NCI-H1436 (cell line): ENCODE data around the gene ACOX1.
A peak's percentile ranks its signal among the peaks of the same experiment; 100 is the strongest.

Source experiments
- DNase-seq: peaks from one replicate; lab custom pipeline; 2025; lab: John Stamatoyannopoulos, UW

ACOX1 gene

DNA sequence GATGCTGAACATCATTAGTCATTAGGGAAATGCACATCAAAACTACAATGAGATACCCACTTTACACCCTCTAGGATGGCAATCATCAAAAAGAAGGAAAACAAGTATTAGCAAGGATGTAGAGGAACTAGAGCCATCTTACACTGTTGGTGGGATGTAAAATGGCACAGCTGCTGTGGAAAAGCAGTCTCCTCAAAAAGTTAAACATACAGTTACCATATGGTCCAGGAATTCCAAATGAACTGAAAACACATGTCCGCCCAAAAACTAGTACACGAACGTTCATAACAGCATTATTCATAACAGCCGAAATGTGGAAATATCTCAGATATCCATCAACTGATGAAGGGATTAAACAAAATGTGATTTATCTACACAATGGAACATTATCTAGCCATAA, 45.2 kb downstream of the ACOX1 start:
- DNase-seq: no peak

DNA sequence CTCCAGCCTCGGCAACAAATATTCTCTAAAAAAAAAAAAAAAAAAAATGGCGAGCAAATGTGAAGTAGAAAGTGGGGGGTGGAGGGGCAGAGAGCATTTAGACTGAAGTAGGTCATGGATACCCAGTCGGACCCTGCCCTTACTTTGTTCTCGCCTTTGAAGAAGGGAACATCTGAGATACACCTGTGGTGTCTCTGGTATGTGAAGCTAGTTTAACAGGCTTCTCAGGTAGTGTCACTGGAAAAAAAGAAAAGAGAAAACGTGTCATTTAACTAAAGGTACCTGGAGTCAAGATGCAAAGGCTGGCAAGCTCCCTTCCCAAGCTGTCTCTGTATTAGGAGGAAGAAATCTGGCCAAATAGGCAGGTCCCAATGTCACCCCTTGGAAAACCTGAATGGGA, 46.1 kb downstream of the ACOX1 start:
- DNase-seq: no peak

DNA sequence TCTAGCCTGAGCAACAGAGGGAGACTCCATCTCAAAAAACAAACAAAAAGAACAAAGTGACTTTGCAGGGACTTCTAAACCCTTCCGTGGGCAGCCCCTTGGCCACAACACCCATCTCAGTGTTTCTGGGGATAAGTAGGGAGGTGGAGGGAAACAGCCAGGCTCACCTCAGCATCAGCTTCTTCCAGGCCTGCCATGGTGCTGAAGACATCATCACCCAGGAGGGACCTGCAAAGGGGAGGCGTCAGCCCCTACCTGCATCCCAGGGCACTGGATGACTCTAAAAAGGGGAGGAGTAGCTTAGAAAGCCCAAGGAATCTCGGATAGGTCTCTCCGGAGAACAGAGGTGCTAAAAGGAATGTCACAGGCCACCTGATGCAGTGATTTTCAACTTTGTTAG, 47.9 kb downstream of the ACOX1 start:
- DNase-seq: no peak

DNA sequence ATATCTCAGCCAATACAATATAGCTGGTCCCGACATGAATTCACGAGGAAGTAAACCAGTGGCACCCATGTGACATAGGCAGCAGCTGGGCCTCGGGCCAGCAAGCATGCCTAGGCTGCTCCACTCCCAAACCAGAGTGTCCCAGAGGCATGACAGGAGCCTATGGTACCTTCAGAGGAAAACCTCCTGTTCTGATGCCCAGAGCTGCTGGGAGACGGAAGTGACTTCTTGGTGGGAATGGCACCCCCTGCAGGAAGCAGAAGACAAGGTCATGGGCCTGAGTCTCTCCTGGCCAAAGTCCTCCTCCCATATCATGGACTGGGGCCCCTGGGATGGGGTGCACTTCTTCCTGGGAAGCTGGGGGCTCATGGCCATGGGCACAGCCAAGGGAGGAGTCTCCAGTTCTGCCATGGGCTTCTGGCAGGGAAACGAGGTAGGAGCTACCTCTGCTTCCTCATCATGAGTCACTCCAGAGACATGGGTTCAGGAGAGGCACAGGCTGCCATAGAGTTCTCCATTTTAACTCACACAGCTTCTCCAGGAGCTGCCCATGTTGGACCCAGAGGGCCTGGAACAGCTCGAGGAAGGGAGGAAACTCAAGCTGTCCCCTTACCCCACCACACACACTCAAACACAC, 51.6 kb downstream of the ACOX1 start:
- DNase-seq: peak; percentile 28

DNA sequence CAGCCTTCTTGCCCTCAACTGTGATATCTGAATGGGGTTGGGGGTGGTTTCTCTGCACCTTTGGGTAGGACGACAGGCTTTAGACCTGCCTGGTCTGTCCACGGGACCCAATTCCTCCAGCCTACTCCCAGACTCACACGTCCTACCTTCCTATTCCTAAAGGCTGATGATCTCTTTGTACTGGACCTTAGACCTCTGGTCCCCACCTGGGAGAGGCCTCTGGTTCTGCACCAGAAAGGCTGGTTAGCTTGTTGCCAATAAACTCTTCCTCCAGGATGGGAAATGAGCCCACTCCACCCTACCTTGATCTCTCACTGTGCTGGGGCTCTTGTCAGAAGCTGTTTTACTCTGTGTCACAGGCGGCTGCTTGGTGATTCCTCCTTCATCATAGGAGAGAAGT, 52.5 kb downstream of the ACOX1 start:
- DNase-seq: no peak

DNA sequence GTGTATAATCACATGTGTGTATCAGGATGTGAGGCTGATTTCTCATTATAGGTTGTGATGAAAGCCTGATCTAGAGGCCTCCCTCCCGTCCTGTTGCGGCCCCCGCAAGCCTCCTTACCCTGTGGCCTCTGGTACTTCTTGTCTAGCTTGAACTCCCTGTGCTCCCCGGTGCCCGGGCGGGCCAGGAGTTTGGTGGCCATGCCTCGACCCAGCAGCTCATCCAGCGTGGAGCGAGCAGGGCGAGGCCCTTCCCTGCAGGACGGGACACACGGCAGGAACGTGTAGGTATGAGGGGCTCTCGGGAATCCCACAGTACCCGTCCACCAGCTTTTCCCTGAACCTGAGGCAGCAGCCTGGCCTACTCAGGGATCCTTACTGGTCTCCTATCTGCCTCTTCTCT, 53.1 kb downstream of the ACOX1 start:
- no peak for DNase-seq

DNA sequence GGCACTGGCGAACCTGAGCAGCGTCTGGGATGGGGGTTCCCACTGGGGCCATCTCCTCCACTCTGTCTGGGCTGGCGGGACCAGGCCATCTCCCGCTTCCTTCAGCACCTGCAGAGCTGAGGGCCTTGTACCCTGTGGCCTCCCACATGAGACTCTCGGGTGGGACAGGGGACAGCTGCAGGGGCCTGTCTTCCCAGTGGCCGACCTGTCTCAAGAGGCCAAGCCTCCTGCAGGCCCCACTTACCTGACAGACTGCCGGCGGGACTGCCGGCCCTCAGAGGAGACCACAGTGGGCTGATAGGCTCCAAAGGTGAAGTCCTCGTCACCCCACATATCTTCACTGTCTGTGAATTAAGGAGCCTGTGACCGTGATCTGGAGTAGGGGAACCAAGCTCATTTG, 53.9 kb downstream of the ACOX1 start:
- DNase-seq: no peak

DNA sequence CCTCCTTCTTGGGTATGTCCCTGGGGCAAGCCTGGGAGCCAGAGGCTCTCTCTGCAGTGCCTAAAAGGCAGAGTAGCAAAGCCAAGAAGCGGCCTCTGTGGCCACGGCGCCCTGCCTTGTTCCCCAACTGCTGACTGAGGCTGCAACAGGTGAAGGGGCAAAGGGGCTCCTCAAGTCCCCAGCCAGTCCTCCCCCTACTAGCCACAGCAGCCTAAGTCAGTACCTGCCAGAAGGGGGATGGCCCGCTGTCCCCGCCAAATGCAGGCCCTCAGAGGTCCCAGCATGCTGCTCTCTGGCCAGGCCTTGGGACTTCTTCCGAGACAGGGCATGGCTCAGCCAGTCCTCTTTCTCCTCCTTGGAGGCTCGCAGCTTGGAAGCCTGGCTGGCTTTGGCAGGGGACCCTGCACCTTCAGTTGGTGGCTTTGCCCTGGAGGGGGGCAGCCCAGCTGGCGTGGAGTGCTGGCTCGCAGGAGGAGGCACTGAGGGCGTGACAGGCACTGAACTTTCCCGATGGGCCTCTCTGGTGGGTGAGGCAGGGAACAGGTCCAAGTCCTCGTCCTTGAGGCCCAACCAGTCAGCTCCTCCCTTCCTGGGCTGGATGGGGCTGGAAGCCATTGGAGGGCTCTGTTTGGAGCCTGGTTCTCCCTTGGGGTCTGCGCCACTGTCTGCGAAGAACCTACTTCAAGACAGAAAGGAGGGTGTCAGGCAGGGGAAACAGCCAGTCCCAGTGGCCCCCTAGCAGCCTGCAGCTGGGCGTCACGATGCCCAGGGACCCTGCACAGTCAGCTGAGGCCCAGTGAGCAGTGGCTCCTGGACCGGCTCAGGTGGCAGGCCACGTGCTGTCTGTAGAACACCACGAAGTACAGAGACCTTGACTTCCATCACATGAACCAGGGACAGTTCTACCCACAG, 55.7 kb downstream of the ACOX1 start:
- no peak for DNase-seq

DNA sequence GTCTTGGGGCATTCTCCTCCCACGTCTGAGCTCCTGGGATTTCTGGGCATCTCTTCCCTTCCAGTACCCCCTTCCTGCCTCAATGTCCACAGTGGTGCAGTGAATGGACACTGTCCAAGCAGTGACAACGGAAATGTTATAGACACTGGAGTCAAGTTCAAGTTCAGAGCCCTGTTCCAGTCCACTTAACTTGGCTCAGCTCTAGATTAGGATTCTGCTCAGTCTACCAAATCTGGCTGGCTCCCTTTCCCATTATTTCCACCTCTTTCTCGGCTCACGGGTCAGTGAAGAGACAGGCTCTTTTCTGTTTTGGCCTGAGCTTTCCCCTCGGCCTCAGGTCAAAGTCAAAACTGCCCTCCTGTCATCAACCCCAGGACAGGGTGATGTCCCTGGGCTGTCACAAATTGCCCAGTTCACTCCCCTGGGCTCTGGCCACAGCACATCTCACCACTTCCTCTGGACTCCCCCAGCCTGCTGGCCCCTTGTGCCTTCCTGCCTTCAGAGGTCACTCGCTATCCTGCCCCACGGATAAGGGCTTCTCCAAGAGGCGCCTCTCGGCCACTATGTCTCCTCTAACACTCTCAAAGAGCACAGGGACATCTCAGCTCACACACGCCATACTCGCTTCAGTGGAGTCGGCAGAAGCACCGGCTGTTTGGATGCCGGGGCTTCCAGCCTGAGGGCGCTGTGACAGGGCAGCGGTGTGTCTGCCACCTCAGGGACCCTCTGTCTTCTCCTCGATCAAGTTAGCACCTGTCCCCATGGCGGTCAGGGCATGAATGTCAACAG, 56.6 kb downstream of the ACOX1 start:
- no peak for DNase-seq

DNA sequence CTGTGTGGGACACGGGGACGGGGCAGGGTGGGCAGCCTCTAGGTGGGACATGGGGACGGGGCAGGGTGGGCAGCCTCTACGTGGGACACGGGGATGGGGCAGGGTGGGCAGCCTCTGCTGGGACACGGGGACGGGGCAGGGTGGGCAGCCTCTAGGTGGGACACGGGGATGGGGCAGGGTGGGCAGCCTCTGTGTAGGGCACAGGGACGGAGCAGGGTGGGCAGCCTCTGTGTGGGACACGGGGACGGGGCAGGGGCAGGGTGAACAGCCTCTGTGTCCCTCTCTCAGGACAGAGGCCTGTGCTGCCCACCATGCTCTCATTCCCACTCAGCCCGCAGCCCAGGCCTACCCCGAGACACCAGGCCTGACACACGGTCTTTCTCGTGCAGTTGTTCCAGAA, 57.4 kb downstream of the ACOX1 start:
- DNase-seq: no peak

DNA sequence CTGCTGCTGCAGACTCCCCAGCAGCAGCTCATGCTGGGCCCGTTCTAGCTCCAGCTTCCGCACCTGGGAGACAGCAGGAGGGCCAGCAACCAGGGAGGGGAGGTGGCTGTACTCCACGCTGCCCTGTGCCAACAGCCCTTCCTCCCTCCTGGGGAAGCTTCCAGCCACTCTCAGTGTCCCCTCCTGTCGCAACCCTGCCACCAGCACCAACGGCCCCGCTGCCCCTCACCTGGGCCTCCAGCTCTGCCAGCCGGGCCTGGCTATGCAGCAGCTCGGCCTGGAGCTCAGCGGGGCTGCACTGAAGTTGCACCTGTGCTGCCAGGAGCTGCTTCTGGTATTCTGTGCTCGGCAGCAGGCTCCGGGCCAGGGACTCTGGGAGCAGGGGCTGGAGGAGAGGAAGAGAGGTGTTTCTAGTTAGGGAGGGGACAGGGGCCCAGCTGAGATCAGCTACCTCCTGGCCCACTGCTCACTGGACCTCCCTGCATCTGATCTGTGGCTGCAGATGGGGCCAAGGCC, 58.9 kb downstream of the ACOX1 start:
- DNase-seq: no peak

DNA sequence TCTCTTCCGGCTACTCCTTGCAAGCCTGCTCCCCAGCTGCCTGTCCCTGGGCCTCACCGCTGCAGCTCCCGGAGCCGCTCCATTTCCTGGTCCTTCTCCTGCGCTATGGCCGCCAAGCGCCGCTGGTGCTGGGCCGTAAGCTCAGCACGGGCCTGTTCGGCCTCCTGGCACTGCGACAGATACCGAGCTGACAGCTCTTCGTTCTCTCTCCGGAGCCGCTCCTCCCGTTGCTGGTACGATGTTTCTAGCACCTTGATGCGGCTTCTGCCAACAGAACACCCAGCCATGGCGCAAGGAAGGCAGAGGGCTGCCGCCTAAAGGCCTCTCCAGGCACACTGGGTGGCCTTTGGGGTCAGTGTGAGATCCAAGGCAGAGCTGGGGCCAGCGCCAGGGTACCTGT, 59.4 kb downstream of the ACOX1 start:
- DNase-seq: no peak

DNA sequence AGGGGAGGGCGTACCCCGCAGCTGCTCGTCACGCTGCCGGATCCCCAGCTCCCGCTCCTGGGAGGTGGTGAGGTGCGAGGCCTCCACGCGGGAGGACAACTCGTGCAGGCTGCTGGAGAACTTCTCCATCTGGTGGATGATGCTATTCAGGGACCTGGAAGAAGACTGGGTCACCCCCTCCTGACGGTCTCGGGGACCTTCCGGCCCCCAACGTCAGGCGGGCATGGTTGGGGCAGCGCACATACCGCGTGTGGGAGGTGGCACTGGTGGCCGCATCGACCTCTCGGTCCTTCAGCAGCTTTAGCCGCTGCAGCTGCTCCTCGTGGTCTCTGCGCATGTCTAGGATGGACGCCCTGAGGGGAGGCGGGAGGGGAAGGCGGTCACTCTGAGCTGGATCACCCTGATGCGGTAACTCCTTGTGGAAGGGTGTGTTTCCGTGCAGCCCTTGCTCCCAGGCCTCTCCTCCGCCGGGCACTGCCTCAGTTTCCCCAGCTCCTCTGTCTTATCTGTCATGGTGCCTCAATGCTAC, 61.0 kb downstream of the ACOX1 start:
- DNase-seq: no peak

DNA sequence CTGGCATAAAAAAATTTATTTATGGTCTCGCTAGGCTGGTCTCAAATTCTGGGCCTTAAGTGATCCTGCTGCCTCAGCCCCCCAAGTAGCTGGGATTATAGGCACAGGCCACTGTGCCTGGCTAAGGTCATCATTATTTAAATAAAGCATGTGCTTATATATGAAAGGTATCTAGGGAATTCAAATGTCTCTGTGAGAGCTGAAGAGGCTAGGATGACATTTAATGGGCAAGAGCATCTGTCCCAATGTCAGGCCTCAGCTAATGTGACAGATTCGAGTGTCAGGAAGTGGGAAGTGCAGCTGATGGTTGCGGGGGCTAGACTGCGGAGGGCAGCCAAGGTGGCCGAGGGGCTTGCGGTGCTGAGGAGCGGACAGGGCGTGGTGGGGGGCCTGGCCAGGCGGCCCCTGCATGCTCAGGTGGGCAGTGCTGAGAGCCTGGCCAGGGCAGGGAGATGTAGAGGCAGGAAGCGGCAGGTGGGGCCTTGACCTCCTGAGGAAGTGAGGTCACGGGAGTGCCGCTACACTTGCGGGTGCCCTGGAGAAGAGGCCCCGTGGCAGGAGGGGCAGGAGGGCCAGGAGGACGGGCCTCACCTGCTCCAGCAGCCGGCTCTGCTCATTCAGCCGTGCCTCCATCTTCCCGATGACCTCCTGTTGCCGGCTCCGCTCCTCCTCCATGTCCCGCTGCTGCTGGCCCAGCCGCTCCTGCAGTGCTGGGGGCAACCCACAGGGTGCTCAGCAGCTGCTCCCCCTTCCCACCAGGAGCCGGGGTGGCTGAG, 61.6 kb downstream of the ACOX1 start:
- no peak for DNase-seq

DNA sequence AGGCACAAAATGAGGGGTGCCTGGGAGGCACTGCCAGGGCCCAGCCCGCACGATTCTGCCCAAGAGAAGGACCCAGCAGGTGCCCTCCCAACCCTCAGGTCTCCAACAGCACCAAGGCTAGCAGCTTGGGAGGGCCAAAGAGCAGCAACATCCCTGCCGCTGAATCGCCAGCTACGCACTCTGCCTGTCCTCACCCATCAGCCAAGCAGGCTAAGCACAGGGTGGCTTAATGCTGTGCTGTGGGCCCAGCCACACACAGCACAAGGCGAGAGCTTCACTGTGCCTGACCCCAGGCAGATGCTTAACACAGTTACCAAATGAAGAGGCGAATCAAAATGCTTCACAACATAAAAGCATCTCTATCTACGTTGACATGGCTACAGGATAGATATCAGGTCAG, 63.7 kb downstream of the ACOX1 start:
- DNase-seq: no peak

DNA sequence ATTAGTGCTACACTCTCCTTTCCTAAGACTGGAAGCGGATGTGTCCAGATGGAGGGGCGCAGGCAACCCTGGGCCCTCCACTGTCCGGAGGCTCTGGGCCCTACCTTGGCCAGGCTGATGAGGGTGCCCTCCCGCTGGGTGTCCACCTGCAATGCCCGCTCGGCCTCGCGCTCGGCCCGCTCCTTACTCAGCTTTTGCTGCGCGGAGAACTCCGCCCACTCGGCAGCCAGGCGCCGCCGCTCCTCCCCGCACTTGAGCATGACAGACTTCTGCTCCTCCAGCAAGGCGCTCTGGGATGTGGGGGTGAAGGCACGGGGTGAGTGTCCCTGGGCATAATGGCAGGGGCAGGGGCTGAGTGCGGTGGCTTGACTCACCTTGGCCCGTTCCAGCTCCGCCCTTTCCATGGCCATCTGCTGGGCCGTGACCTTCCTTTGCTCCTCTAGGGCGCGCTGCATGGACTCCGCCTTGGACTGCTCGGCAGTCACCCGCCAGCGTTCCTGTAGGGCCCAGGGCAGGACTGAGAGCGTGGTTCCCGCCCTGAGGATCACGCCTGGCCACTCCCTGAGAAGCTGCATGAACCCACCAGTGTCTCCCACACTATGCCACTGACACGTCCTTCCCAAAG, 64.2 kb downstream of the ACOX1 start:
- no peak for DNase-seq

DNA sequence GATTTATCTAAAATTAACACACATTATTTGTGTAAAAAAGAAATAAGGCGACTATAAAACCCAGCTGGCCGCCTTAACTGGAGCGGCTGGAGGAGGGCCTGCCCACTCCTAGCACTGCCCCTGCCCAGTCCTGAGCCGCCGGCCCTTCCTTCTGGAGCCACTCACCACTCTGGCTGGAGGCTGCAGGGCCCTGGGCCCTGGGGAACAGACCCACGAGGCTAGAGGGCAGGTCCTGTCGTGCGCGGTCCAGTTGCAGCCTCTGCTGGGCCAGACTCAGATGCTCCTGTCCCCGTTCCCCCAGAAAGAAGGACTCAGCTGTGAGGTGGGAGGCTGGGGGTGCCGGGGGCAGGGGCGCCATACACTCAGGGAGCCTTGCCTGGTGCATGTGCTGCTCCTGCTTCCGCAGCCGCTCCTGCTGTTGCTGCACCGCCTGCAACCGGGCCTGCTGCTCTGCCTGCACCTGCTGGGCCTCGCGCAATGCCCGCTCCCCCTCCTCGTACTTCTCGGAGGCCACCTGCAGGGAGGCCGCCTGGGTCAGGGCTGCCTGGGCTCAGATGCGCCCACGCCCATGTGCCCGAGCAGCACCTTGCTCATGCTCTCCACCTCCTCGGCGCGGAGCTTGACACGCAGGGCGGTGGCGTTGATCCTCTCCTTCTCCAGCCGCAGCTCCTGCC, 65.3 kb downstream of the ACOX1 start:
- no peak for DNase-seq

DNA sequence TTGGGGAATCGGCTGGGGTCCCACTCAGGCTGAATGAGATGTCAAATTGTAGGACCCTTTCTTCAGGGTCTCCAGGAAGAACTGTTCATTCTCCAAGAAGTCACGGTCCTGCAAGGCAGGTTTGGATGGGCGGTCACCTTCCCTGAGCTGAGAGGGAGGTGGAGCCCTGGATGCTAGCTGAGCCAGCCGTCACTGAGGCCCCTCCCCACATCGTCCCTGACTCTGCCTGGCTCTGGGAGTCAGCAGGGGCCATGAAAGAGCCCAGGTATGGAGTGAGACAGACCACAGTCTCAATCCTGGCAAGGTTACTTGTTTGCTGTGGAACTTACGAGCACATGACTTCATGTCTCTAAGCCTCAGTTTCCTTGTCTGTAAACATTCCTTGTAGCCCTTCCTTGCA, 68.3 kb downstream of the ACOX1 start:
- peak; percentile 43 for DNase-seq

DNA sequence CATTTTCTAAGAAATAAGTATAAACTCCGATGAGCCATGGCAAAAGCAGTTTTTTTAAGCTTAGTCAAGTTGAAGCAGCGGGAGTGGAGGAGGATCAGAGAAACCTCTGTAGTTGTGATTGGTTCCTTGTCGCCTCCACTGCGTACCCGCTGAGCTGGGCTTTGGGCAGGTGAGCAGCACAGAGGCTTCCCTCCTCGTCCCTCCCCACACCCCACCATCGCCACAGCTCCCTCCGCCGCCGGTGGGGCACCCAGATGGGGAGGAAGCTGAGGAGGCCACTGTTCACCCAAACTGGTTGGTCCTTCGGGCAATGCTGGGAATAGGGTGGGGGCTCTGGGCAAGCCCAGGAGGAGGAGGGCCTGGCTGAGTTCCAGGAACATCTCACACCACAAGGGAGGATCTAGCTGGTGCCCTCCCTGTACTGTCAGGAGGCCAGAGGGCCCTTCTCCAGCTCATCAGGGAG, 69.1 kb downstream of the ACOX1 start:
- peak; percentile 68 for DNase-seq

DNA sequence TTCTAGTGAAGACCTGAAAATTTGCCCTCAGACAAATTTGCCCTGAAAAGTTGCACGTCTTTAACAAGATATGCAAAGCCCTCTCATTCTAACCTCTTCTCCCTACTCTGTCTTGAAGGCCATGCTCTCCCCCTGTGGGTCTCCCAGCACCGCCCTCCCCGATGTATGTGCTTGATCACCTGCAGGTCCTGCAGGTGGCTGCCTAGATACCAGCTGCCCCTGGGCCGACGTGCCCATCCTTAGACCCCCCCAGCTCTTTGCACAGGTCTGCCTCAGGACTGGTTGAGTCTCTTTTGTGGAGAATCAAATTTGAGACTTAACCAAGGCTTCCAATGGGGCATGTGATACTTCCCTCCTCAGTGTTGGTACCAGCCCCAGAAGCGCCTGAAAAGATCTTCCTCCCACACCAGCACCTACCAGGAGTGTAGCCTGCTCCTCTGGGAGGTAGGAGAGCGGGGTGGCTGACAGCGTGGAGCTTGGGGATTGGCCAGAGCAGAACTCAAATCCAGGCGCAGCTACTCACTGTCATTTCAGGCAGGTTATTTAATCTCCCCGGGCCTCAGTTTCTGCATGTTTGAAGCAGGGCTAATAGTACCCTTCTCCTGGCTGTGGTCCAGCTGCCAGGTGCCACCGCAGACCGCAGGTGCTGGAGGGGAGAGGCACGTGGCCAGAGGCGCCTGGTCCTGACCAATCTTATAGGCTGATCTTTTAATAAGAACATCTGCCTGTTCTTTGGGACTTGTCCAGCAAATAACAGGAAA, 69.7 kb downstream of the ACOX1 start:
- DNase-seq: peak; percentile 86
